GM10266 (cell line): ENCODE results near the gene MADD.

Experiments used
- DNase-seq: peaks from one replicate; pipeline ENCODE4 v3.0.0; 2012; ENCODE audit errors: extremely low spot score
- CTCF ChIP-seq: IDR thresholded peaks from 2 replicates; pipeline ENCODE4 v1.5.1; 2012; ENCODE audit warnings: mild to moderate bottlenecking, low read depth; ENCODE audit not compliant: control insufficient read depth, insufficient read depth; ENCODE audit errors: missing control alignments

MADD gene

GRCh38 chr11:47244448-47245350 lies 25.2 kb upstream of the MADD start:
- TF ChIP-seq CTCF = no peak
- DNase-seq = no peak

- TF ChIP-seq CTCF = no peak
- DNase-seq = no peak
Observed at GRCh38 chr11:47245611-47246357, 24.1 kb upstream of the MADD start.

GRCh38 chr11:47247502-47247901 lies 22.4 kb upstream of the MADD start:
- TF ChIP-seq CTCF = no peak
- DNase-seq = no peak

GRCh38 chr11:47248304-47248663 lies 21.6 kb upstream of the MADD start:
- DNase-seq = no peak
- no peak for TF ChIP-seq CTCF

GRCh38 chr11:47248664-47249377 lies 21.1 kb upstream of the MADD start, which contains the start of gene ACP2:
TSS of gene ACP2 (minus strand) at chr11:47248814. CDS start at chr11:47248789, 25 bp downstream.
- peak; percentile 80 for DNase-seq
- peak; percentile 59 for TF ChIP-seq CTCF

- TF ChIP-seq CTCF = no peak
- DNase-seq = no peak
Observed at GRCh38 chr11:47249378-47249715, 20.6 kb upstream of the MADD start.
